Esophagus squamous epithelium (tissue), 5 donors: ENCODE data around the gene ALX4. TPM values are rescaled to one million over a fixed set of nuclear protein-coding genes. Genes with fewer than 3 reads are reported as not detected.

Source experiments
- DNase-seq: peaks from one replicate; lab custom pipeline; 2025; lab: John Stamatoyannopoulos, UW
- H3K27ac ChIP-seq, 4 donors: fragments of 200-600 bp; sonication (generic); one replicate each; pipeline ENCODE4 v1.5.1; 2016 to 2019; ENCODE audit warnings: mild to moderate bottlenecking in 1 of 4
- H3K27me3 ChIP-seq, 4 donors: fragments of 200-600 bp; sonication (generic); 1 replicate in 3 of 4; 2 replicates in 1 of 4; pipeline versions ENCODE4 v1.5.1 to v1.6.0; 2017 to 2021; ENCODE audit warnings: antibody characterized with exemption in 1 of 4
- H3K36me3 ChIP-seq, 3 donors: fragments of 200-600 bp; sonication (generic); one replicate each; pipeline ENCODE4 v1.5.1; 2016 to 2019
- H3K4me1 ChIP-seq, 3 donors: fragments of 200-600 bp; sonication (generic); one replicate each; pipeline ENCODE4 v1.5.1; 2017 to 2019
- H3K4me3 ChIP-seq, 4 donors: fragments of 200-600 bp; sonication (generic); 1 replicate in 3 of 4; 2 replicates in 1 of 4; pipeline ENCODE4 v1.5.1; 2016 to 2019; ENCODE audit warnings: mild to moderate bottlenecking in 2 of 4, moderate library complexity in 1 of 4
- H3K9me3 ChIP-seq, 3 donors: fragments of 200-600 bp; sonication (generic); one replicate each; pipeline ENCODE4 v1.5.1; 2016 to 2019
- POLR2A ChIP-seq, 4 donors: fragments of 450-650 bp; IDR thresholded peaks; one replicate each; pipeline ENCODE4 v1.6.1; 2017; ENCODE audit warnings: antibody characterized with exemption in 4 of 4, mild to moderate bottlenecking in 4 of 4, moderate library complexity in 3 of 4
- WGBS, 2 donors: methylation state at CpG; one replicate each; pipeline ENCODE4 v1.1.5; 2018; 5-methylcytosine and 5-hydroxymethylcytosine counted together
- intact Hi-C: fragments of 100-400 bp; cut with DNase I; formaldehyde crosslinking; loops from one replicate; pipeline ENCODE4 v1.15.0; 2022
- total RNA-seq, 4 donors: library from RNA; depleted of rRNA; stranded (reverse); fragments of >200 nt; gene quantifications; one replicate each; pipeline ENCODE4 v1.1.0, GENCODE V29; 2016
- TF ChIP-seq, protein P1 (sequence below), 6 experiments: fragments of 450-650 bp in 4 of 6; fragments of 200-600 bp in 2 of 6; sonication (generic) in 2 of 6; IDR thresholded peaks; one replicate each; pipeline ENCODE4 v1.5.1; 2016 to 2019; ENCODE audit warnings: antibody characterized with exemption in 6 of 6, mild to moderate bottlenecking in 4 of 6, moderate library complexity in 4 of 6
- donor health status: DM: yes; HTN: yes; CAD: no.

Gene ALX4
- total RNA-seq, 4 donors from 2014 or later = not detected

DNA sequence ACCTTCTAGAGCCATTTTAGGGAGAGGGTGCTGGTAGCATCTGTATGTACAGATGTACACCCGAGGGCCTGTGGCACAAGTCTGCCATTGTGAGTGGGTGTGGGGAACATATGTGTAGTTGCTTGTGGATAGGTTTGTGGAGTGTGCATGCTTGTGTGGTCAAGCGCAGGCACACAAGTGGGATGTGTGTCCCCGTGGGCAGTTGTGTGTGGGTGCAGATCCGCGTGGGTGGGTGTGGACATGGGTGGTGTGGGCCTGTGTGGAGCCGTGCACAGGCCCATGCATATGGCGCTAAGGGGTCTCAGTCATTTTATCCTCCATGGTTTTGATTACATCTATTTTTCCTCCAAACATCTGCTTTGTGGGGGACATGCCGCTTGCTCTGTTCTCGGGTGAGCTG, 28.8 kb downstream of the ALX4 start:
- peaks cover 0 to 5% (median 0%) of the 10 kb centered on the region in 4 donors for H3K27me3 ChIP-seq
- intact Hi-C loops = no loop called here
- TF ChIP-seq, protein P1, sequence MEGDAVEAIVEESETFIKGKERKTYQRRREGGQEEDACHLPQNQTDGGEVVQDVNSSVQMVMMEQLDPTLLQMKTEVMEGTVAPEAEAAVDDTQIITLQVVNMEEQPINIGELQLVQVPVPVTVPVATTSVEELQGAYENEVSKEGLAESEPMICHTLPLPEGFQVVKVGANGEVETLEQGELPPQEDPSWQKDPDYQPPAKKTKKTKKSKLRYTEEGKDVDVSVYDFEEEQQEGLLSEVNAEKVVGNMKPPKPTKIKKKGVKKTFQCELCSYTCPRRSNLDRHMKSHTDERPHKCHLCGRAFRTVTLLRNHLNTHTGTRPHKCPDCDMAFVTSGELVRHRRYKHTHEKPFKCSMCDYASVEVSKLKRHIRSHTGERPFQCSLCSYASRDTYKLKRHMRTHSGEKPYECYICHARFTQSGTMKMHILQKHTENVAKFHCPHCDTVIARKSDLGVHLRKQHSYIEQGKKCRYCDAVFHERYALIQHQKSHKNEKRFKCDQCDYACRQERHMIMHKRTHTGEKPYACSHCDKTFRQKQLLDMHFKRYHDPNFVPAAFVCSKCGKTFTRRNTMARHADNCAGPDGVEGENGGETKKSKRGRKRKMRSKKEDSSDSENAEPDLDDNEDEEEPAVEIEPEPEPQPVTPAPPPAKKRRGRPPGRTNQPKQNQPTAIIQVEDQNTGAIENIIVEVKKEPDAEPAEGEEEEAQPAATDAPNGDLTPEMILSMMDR (IDR thresholded peaks at IDR 0.05) = no peak
- no peak overlapping the region for H3K27ac ChIP-seq
- H3K4me3 ChIP-seq = no peak overlapping the region
- no peaks in the 10 kb centered on the region for H3K9me3 ChIP-seq
- H3K4me1 ChIP-seq = no peaks in the 10 kb centered on the region
- 91 to 94% methylated on average over 8 to 9 of the region's 9 CpGs for WGBS, 2 donors
- no peak for DNase-seq
- H3K36me3 ChIP-seq = no peaks in the 10 kb centered on the region

DNA sequence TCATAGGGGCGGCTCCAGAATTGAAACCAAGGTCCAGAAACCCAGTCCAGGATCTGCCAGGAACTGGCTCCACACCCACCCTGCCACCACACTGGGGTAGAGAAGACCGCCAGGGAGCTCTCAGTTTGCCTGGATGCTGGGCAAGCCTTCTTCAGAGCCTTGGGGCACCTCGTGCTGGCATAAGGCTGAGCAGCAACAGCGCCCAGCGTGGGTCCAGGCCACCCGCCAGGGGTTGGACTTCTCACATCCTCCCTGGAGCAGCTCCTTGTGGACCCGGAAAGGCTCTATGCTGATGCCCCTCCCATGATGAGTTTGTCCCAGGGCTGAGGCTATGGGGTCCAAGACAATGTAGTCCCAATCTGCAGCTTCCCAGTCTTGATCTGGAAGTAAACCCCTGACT, 29.7 kb downstream of the ALX4 start:
- no peaks in the 10 kb centered on the region for H3K9me3 ChIP-seq
- H3K36me3 ChIP-seq = no peaks in the 10 kb centered on the region
- no peak overlapping the region for H3K4me3 ChIP-seq
- no peaks in the 10 kb centered on the region for H3K4me1 ChIP-seq
- no peak overlapping the region for H3K27ac ChIP-seq
- WGBS, 2 donors = 63 to 77% methylated on average over 2 to 3 of the region's 7 CpGs
- intact Hi-C loops = no loop called here
- no peak for DNase-seq
- H3K27me3 ChIP-seq = peaks cover 0 to 5% (median 0%) of the 10 kb centered on the region in 4 donors
- TF ChIP-seq, protein P1 (IDR thresholded peaks at IDR 0.05) = no peak

DNA sequence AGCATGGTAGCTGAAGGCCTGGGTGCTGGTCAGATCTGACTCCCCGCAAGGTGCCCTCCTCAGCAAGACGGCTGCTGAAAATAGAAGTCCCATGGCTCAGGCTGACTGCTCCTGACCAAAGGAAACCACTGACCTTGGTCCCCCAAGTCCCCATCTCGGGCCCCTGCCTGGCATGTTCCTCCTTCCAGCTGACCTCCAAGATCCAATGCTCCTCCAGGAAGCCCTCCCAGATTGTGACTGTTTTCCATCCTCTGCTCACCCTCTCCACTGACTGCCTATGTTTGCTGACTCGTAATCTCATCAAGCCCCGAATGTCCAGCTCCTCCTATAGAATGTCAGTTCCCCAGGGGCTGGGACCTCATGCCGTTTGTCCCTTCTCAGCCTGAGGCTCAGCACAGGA, 30.5 kb downstream of the ALX4 start:
- no peak overlapping the region for H3K4me3 ChIP-seq
- TF ChIP-seq POLR2A (IDR thresholded peaks at IDR 0.05) = no peak
- TF ChIP-seq, protein P1 (IDR thresholded peaks at IDR 0.05) = no peak
- no peak overlapping the region for H3K27ac ChIP-seq
- peaks cover 0 to 5% (median 0%) of the 10 kb centered on the region in 4 donors for H3K27me3 ChIP-seq
- intact Hi-C loops = no loop called here
- H3K4me1 ChIP-seq = no peaks in the 10 kb centered on the region
- no peaks in the 10 kb centered on the region for H3K9me3 ChIP-seq
- no peak for DNase-seq
- WGBS, 2 donors = 60 to 89% methylated on average over 3 to 6 of the region's 6 CpGs
- H3K36me3 ChIP-seq = no peaks in the 10 kb centered on the region

DNA sequence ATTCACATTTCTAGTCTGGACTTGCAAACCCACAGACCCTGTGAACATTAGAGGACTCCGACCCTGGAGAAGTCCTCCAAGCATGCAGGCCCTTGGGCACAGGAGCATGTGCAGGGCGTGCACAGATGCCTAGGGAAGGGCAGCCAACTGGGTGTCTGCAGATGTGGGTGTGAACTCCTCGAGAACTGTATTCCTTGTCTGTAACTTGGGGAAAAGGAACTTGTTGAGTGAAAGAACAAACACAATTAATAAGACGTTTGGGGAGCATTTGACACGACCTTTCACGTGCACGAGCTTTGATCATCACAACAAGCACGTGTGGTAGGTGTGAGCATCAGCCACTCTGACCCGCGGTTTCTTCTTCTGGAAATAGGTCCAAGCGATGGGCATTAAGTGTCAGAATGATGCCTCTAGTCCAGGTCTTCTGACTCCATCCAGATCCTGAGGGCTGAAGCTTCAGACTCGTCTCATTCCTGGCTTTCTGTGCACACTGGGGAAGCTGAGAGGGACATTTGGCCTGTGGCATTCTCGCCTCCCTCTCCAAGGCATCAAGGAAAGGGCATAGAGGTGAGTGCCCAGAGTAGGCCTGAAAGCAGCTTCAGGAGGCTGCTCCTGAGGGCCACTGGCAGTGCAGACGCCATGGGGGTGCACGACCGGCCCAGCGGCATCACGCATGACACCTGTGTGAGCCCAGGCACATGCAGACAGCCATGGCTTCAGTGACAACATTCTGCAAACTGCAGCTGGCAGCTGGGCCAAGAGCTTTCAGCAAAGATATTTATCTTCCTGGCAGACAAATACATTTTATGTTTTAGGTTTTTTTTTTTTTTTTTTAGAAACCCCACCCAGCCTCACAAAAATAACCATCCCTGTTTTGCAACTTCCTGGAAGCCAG, 32.5 kb downstream of the ALX4 start:
- intact Hi-C loops = no loop called here
- no peak overlapping the region for H3K27ac ChIP-seq
- no peak for TF ChIP-seq POLR2A (IDR thresholded peaks at IDR 0.05)
- TF ChIP-seq, protein P1 (IDR thresholded peaks at IDR 0.05) = no peak
- 60 to 70% methylated on average over 15 of the region's 18 CpGs for WGBS, 2 donors
- H3K4me3 ChIP-seq = no peak overlapping the region
- peaks cover 0 to 5% (median 0%) of the 10 kb centered on the region in 4 donors for H3K27me3 ChIP-seq
- H3K4me1 ChIP-seq = no peaks in the 10 kb centered on the region
- H3K9me3 ChIP-seq = no peaks in the 10 kb centered on the region
- no peaks in the 10 kb centered on the region for H3K36me3 ChIP-seq
- DNase-seq = no peak

DNA sequence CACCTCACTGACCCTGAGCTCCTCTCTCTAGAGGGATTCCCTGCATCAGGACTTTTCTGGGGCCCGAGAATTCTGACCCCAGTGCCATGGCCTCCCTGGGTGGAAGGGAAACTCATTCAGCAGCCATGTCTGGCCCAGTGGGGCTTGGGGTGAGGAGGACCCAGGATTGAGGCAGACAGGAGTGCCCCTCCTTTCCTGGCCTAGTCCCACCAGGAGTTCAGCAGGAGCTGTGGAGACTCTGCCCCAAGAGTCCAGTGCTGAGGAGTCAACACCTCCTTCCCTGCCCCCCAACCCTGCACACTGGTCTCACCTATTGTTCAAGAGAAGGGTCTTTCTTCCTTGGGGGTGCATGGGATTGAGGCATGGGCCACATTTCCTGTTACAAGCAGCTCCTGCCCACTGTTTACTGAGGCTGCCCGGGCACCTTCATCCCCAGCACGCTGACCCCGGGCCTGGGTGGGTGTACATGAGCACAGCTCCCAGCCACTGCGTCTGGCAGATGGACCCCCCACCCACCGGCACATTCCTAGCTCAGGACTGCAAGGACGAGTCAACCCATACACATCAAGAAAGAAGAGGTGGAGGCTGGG, 33.9 kb downstream of the ALX4 start:
- H3K9me3 ChIP-seq = no peaks in the 10 kb centered on the region
- no peaks in the 10 kb centered on the region for H3K4me1 ChIP-seq
- H3K4me3 ChIP-seq = no peak overlapping the region
- H3K27ac ChIP-seq = no peak overlapping the region
- WGBS, 2 donors = 80 to 81% methylated on average over 1 to 2 of the region's 7 CpGs
- intact Hi-C loops = no loop called here
- TF ChIP-seq POLR2A (IDR thresholded peaks at IDR 0.05) = no peak
- TF ChIP-seq, protein P1 (IDR thresholded peaks at IDR 0.05) = no peak
- peaks cover 0 to 7% (median 0%) of the 10 kb centered on the region in 4 donors for H3K27me3 ChIP-seq
- no peaks in the 10 kb centered on the region for H3K36me3 ChIP-seq
- no peak for DNase-seq
